OCI-LY3 (cell line): ENCODE data around the gene AGBL1.
"Not testable (repeated sequence)": the region's sequence is repeated elsewhere in the genome, so short reads cannot be mapped to it uniquely, and the experiment has no call there.

Source experiments
- H2AFZ ChIP-seq: fragments of 200-600, 300-600 bp; shearing (Covaris generic); 2 replicates; pipeline ENCODE4 v1.6.0; 2014; ENCODE audit warnings: antibody characterized with exemption, low read depth, low read length
- H3K27ac ChIP-seq: fragments of 200-600, 300-600 bp; sonication (generic); 2 replicates; pipeline ENCODE4 v1.5.1; 2014; ENCODE audit warnings: mild to moderate bottlenecking, low read length, moderate library complexity, mixed read lengths
- H3K27me3 ChIP-seq: fragments of 200-600, 300-600 bp; sonication (generic); 2 replicates; pipeline ENCODE4 v1.6.1; 2014; ENCODE audit warnings: low read depth, low read length, mixed read lengths
- H3K36me3 ChIP-seq: fragments of 200-600, 300-600 bp; sonication (generic); replicated peaks from 2 replicates; pipeline ENCODE3; 2014; ENCODE audit warnings: low read depth, low read length, mixed read lengths
- H3K4me1 ChIP-seq: fragments of 300-600, 200-600 bp; sonication (generic); 2 replicates; pipeline ENCODE4 v1.6.1; 2014; ENCODE audit warnings: low read length, mixed read lengths
- H3K4me2 ChIP-seq: fragments of 200-600, 300-600 bp; sonication (generic); 2 replicates; pipeline ENCODE4 v1.6.1; 2014; ENCODE audit warnings: low read length, mixed read lengths
- H3K4me3 ChIP-seq: fragments of 300-600, 200-600 bp; sonication (generic); 2 replicates; pipeline ENCODE4 v1.5.1; 2014; ENCODE audit warnings: antibody characterized with exemption, mild to moderate bottlenecking, low read length, moderate library complexity
- H3K79me2 ChIP-seq: fragments of 300-600, 200-600 bp; shearing (Covaris generic); 2 replicates; pipeline ENCODE4 v1.6.1; 2014; ENCODE audit warnings: mild to moderate bottlenecking, low read length, mixed read lengths
- H3K9ac ChIP-seq: fragments of 300-600, 200-600 bp; shearing (Covaris generic); 2 replicates; pipeline ENCODE4 v1.6.0; 2014; ENCODE audit warnings: mild to moderate bottlenecking, low read length, moderate library complexity
- H3K9me3 ChIP-seq: fragments of 200-600, 300-600 bp; shearing (Covaris generic); 2 replicates; pipeline ENCODE4 v1.6.1; 2014; ENCODE audit warnings: low read length, mixed read lengths; ENCODE audit not compliant: insufficient read depth
- H4K20me1 ChIP-seq: fragments of 200-600, 300-600 bp; sonication (generic); 2 replicates; pipeline ENCODE4 v1.6.1; 2016; ENCODE audit warnings: low read length, mixed read lengths; ENCODE audit not compliant: insufficient read depth
- CTCF ChIP-seq: fragments of 200-600, 300-600 bp; sonication (generic); IDR thresholded peaks from 2 replicates; pipeline ENCODE4 v1.5.1; 2014; ENCODE audit warnings: antibody characterized with exemption, low read length, low read depth
- EZH2phosphoT487 ChIP-seq: fragments of 200-600 bp; shearing (Covaris generic); IDR thresholded peaks from 2 replicates; pipeline ENCODE4 v1.6.1; 2018; ENCODE audit warnings: antibody characterized with exemption, mixed run types, low read depth

Gene AGBL1

GRCh38 chr15:86877171-86877631, 797.5 kb downstream of the AGBL1 start:
- H3K79me2 ChIP-seq, result no peaks in the 10 kb centered on the region
- no peak overlapping the region for H3K4me2 ChIP-seq
- no peak overlapping the region for H3K4me3 ChIP-seq
- H2AFZ ChIP-seq, result no peak overlapping the region
- no peak overlapping the region for H3K27ac ChIP-seq
- no peak overlapping the region for H3K9ac ChIP-seq
- TF ChIP-seq EZH2phosphoT487 (no peak), CTCF (no peak)
- H3K27me3 ChIP-seq, result no peaks in the 10 kb centered on the region; the same call in 1 of the 2 replicates
- no peaks in the 10 kb centered on the region for H3K36me3 ChIP-seq
- H3K9me3 ChIP-seq, result no peaks in the 10 kb centered on the region
- no peaks in the 10 kb centered on the region for H3K4me1 ChIP-seq
- no peaks in the 10 kb centered on the region for H4K20me1 ChIP-seq

- not testable (repeated sequence) for H3K4me2 ChIP-seq, H3K36me3 ChIP-seq, H3K9me3 ChIP-seq
Measured at GRCh38 chr15:86878844-86879243, 799.2 kb downstream of the AGBL1 start.

GRCh38 chr15:86879250-86880229, 799.9 kb downstream of the AGBL1 start:
- no peak for TF ChIP-seq CTCF
- TF ChIP-seq EZH2phosphoT487, result no peak
- Histone ChIP-seq H4K20me1 (no peaks in the 10 kb centered on the region), H3K4me2 (no peak overlapping the region)

More at GRCh38 chr15:86878844-86879243, 799.2 kb downstream of the AGBL1 start:
- not testable (repeated sequence) for H3K4me3 ChIP-seq, H2AFZ ChIP-seq, H3K79me2 ChIP-seq, H3K27me3 ChIP-seq, H3K9ac ChIP-seq, H3K27ac ChIP-seq, H4K20me1 ChIP-seq, H3K4me1 ChIP-seq

GRCh38 chr15:86885616-86886015, 805.9 kb downstream of the AGBL1 start:
- Histone ChIP-seq H3K4me2 (no peak overlapping the region), H3K27me3 (no peaks in the 10 kb centered on the region; the same call in 1 of the 2 replicates), H2AFZ (no peak overlapping the region), H3K9me3 (no peaks in the 10 kb centered on the region), H3K27ac (no peak overlapping the region), H3K4me3 (no peak overlapping the region), H3K79me2 (no peaks in the 10 kb centered on the region), H3K9ac (no peak overlapping the region), H3K4me1 (no peaks in the 10 kb centered on the region), H4K20me1 (no peaks in the 10 kb centered on the region), H3K36me3 (no peaks in the 10 kb centered on the region)
- TF ChIP-seq EZH2phosphoT487 (no peak), CTCF (no peak)

More at GRCh38 chr15:86879250-86880229, 799.9 kb downstream of the AGBL1 start:
- Histone ChIP-seq H3K27ac (no peak overlapping the region), H2AFZ (no peak overlapping the region), H3K79me2 (no peaks in the 10 kb centered on the region), H3K36me3 (no peaks in the 10 kb centered on the region), H3K27me3 (no peaks in the 10 kb centered on the region; the same call in 1 of the 2 replicates), H3K4me3 (no peak overlapping the region), H3K9ac (no peak overlapping the region), H3K4me1 (no peaks in the 10 kb centered on the region), H3K9me3 (no peaks in the 10 kb centered on the region)
